ENCODE measurements around the gene GPR132. TPM values are rescaled to one million over a fixed set of nuclear protein-coding genes. Genes with fewer than 3 reads are reported as not detected.

GPR132 gene
- total RNA-seq, 1 donor from 2014 or later, result 27.1 TPM

DNA sequence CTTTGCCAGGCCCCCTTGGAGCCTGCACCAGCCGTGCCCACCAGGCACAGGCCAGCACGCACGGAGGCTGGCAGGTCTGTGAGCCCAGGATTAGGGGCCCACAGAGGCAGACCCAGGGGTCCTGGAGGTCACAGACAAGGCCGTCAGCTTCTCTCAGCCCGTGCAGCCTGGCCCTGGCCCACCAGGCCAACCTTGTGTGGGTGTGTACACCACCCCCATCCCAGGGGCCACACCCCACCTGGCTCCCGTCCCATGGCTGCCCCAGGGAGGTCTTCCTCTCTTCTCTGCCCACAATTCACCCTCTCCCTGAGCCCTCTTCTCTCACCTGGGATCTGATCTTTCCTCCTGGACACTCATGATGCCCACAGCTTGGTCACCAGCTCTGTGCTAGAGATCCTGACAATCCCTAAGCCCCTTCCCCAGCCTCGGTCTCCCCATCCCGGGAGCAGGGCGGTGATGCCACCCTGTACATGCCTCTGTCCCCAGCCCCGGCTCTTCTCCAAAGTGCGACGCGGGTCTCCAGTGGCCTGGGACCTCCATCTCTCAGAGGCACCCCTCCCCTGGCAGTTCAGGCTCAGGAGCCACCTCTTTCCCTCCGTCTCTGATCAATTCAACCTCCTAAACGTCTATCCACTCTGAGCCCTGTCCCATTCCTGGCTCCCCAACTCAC is 31.1 kb upstream of the GPR132 start:
- H3K4me1 Mint-ChIP-seq (ENCODE audit: low read depth), result peaks cover 7% of the 10 kb centered on the region
- intact Hi-C loops (cut with micrococcal nuclease), result no loop called here
- peaks cover 5% of the 10 kb centered on the region for H3K27me3 Mint-ChIP-seq (ENCODE audit: low read depth)
- no peak overlapping the region for H3K4me3 Mint-ChIP-seq (ENCODE audit: low read depth)
- H3K27ac Mint-ChIP-seq, result peak overlapping the region; percentile 31
- H3K36me3 Mint-ChIP-seq (ENCODE audit: low read depth), result no peaks in the 10 kb centered on the region
- no peak for DNase-seq (ENCODE audit: low spot score)
- H3K9me3 Mint-ChIP-seq, result no peaks in the 10 kb centered on the region

DNA sequence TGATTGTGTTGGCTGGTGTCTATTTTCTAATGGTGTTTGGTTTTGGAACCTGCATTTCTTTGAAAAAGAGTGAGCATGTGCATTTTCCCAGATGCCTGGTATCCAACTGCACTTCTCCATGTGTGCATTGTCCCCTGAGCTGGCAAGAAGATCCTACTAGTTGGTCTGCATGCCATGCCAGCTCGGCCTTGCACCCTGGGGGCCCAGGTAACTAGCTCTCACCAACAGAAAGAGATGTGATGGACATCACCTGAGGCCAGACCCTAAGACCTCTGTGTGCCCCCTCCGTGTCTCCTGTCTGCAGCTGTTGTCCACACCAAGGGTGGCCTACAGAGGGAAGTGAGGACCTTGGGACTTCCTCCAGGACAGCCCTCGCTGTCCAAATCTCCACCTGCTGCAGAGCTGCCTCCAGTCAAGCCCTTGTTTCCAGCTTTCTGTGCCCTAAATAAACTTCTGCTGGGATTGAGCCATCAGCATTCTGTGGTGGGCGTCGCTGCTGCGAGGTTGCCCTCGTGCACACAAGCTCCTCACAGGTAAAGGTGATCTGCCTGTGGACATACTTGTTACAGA is 30.1 kb upstream of the GPR132 start:
- intact Hi-C loops (cut with micrococcal nuclease), result no loop called here
- Mint-ChIP-seq H3K27ac (no peak overlapping the region), H3K36me3 (ENCODE audit: low read depth) (no peaks in the 10 kb centered on the region), H3K4me3 (ENCODE audit: low read depth) (peak overlapping the region; percentile 71), H3K9me3 (no peaks in the 10 kb centered on the region), H3K27me3 (ENCODE audit: low read depth) (peaks cover 5% of the 10 kb centered on the region), H3K4me1 (ENCODE audit: low read depth) (peaks cover 10% of the 10 kb centered on the region)
- DNase-seq (ENCODE audit: low spot score), result no peak

DNA sequence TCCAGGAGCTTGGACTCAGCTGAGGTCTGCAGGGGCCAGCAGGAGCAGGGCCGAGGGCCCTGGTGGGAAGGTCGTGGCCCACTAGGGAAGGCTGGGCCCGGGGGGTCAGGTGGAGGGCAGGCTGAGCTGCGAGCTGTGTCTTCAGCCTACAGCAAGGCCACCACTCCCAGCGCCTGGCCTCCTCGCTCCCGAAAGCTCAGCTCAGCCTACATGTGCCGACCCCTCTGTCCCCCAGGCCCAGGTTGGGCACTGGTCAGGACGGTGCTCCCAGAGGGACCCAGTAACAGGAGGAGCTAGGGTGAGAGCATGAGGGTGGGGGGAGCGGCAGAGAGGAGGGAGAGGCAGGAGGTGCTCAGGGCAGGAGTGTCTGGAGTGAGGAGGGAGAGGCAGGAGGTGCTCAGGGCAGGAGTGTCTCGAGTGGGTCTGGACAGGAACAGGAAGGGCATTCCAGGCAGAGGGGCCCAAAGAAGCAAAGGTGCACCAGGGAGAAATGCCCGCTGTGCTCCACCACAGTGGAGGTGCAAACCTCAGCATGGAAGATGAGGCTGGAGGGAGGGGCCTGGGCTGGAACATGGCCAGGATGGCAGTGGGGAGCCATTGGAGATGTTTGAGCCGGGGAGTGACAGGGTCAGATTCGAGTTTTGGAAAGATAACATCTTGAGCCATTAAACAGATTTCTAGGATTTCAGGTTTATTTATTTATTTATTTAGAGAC is 29.1 kb upstream of the GPR132 start:
- Mint-ChIP-seq H3K36me3 (ENCODE audit: low read depth) (no peaks in the 10 kb centered on the region), H3K9me3 (no peaks in the 10 kb centered on the region), H3K4me1 (ENCODE audit: low read depth) (peaks cover 10% of the 10 kb centered on the region), H3K27ac (no peak overlapping the region), H3K27me3 (ENCODE audit: low read depth) (peaks cover 5% of the 10 kb centered on the region), H3K4me3 (ENCODE audit: low read depth) (peak overlapping the region; percentile 71)
- no peak for DNase-seq (ENCODE audit: low spot score)
- intact Hi-C loops (cut with micrococcal nuclease), result loop anchor here (5.0 kb wide), 2 partner anchors 47 to 73 kb away; partner anchors contain the start of gene JAG2

DNA sequence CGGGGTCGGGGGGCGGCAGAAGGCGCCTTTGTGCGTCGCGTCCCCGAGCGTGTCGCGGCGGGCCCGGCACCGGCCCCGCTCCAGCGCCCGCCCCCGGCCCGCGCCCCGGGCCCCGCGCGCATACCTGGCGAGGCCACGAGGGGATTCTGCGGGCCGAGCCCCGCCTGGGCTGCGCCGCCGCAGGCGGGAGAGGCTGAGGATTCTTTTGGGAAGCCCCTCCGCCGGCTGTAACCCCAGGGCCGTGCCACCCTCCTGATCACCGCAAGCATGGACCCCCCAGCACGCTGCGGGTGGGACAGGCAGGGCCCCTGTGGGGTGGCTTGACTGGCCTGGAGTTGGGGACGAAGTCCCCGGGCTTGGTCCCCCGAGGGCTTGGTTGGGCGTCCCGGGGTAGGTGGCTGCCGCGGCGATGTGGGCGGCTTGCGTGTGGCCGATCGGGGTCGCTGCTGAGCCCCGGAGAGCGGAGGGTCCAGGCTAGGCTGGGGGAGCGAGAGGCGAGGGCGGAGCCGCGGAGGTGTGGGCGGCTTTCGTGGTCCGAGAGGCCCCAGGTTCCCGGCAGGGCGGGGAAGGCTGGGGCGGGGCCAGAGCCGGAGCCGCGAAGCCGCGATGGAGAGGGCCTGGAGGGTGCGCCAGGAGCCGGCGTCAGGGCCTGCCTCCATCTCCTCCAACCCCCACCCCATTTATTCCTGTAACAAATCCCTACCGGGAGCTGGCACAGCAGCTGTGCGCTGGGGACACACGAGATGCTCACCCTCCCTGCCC is 28.4 kb upstream of the GPR132 start:
- Mint-ChIP-seq H3K9me3 (no peaks in the 10 kb centered on the region), H3K36me3 (ENCODE audit: low read depth) (no peaks in the 10 kb centered on the region), H3K4me3 (ENCODE audit: low read depth) (peak overlapping the region; percentile 71), H3K27me3 (ENCODE audit: low read depth) (peaks cover 6% of the 10 kb centered on the region), H3K4me1 (ENCODE audit: low read depth) (peaks cover 10% of the 10 kb centered on the region), H3K27ac (no peak overlapping the region)
- peak; percentile 57 for DNase-seq (ENCODE audit: low spot score)
- intact Hi-C loops (cut with micrococcal nuclease), result loop anchor here (5.0 kb wide), 2 partner anchors 46 to 74 kb away; partner anchors contain the start of gene JAG2

DNA sequence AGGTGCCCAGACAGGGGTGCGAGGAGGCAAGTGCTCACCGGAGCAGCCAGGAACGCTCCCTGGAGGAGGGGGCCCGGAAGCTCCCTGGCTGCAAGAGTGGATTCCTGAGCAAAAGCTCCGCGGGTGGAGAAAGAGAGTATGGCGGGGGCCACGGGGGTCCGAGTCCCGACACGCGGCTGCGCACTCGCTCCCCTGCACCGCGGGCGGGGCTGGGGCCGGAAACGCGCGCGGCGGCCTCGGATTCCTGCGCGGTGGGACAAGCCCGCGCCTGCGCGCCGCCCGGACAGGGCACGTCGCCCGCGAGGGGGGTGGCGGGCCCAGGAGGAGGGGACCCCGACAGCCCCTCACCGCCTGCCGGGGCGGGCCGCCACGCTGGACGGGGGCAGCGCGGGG is 27.8 kb upstream of the GPR132 start:
- no peaks in the 10 kb centered on the region for H3K9me3 Mint-ChIP-seq
- peaks cover 10% of the 10 kb centered on the region for H3K4me1 Mint-ChIP-seq (ENCODE audit: low read depth)
- intact Hi-C loops (cut with micrococcal nuclease), result loop anchor here (5.0 kb wide), 2 partner anchors 46 to 74 kb away; partner anchors contain the start of gene JAG2
- peak overlapping the region; percentile 72 for H3K27ac Mint-ChIP-seq
- peak; percentile 64 for DNase-seq (ENCODE audit: low spot score)
- H3K4me3 Mint-ChIP-seq (ENCODE audit: low read depth), result peak overlapping the region; percentile 84
- peaks cover 8% of the 10 kb centered on the region for H3K27me3 Mint-ChIP-seq (ENCODE audit: low read depth)
- no peaks in the 10 kb centered on the region for H3K36me3 Mint-ChIP-seq (ENCODE audit: low read depth)

DNA sequence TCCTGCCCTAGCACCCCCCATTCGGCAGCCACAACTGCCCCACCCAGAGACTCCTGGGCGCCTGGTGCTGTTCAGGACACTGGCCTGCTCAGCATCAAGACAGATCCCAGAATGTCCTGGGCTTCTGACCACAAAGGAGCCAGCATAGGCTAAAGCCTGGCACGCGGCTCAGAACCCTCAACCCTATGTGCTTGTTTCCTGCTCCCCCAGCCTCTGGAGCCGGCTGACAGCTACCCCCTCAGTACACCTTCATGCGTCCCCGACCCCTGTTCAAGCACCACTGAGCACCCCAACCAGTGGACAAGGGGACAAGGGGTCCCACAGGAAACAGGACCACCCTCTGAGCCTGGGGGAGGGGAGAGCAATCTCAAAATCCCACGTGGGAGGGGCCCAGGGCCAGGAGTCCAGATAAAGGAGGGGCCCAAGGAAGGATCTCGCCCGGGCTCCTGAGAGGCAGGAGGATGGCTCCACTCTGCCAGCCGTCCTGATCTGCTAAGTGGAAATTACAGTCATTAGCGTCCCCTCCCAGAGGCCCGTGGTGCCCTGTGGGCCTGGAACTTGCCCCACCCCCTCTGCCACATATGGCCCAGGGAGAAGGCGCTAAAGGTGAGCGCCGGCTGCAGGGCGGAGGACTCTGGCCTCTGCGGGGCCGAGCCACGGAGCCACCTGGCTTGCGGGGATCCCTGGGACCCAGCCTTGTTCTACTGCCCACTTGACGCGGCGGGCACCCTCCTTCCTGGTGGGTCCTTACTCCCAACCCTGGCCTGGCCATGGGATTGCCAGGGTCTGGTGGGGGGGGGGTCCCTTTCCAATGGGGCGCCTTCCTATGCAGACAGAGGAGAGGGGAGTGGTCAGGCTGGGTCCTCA is 27.2 kb upstream of the GPR132 start:
- Mint-ChIP-seq H3K4me3 (ENCODE audit: low read depth) (peak overlapping the region; percentile 84), H3K9me3 (no peaks in the 10 kb centered on the region), H3K27ac (peak overlapping the region; percentile 72), H3K4me1 (ENCODE audit: low read depth) (peaks cover 10% of the 10 kb centered on the region), H3K27me3 (ENCODE audit: low read depth) (peaks cover 8% of the 10 kb centered on the region), H3K36me3 (ENCODE audit: low read depth) (no peaks in the 10 kb centered on the region)
- no peak for DNase-seq (ENCODE audit: low spot score)
- intact Hi-C loops (cut with micrococcal nuclease), result loop anchor here (5.0 kb wide), 2 partner anchors 45 to 75 kb away; partner anchors contain the start of gene JAG2

DNA sequence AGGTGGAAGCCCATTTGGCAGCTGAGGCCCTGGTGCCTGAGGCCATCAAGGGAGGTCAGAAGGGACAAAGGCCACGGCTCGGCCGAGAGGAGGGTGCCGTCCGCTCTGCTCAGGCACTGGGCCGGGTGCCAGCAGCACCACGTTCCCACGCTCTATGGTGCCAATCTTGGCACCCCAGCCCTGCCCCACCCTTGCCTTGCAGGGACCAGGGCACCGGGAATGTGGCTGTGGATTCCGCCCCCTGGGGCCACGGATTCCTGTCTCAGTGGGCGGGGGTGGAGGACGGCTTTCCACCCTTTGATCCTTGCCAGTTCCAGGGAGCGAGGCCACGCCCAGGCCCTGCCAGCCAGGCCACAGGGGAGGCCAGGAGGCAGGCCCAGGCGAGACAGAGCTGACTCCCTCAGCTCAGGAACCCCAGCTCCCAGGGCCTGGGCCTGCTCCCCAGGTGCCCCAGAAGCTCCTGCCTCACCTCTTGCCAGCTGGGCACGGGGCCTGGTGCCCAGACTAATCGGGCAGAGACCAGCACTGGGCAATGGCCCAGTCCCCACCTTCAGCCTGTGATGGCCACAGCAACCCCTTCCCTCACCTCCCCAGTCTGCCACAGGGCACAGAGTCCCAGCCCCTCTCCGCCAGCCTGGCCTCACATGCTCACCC is 26.4 kb upstream of the GPR132 start:
- no peaks in the 10 kb centered on the region for H3K9me3 Mint-ChIP-seq
- H3K27ac Mint-ChIP-seq, result no peak overlapping the region
- H3K36me3 Mint-ChIP-seq (ENCODE audit: low read depth), result no peaks in the 10 kb centered on the region
- intact Hi-C loops (cut with micrococcal nuclease), result loop anchor here (5.0 kb wide), 2 partner anchors 44 to 76 kb away; partner anchors contain the start of gene JAG2
- H3K4me1 Mint-ChIP-seq (ENCODE audit: low read depth), result peaks cover 10% of the 10 kb centered on the region
- H3K27me3 Mint-ChIP-seq (ENCODE audit: low read depth), result peaks cover 8% of the 10 kb centered on the region
- peak overlapping the region; percentile 3 for H3K4me3 Mint-ChIP-seq (ENCODE audit: low read depth)
- DNase-seq (ENCODE audit: low spot score), result no peak

DNA sequence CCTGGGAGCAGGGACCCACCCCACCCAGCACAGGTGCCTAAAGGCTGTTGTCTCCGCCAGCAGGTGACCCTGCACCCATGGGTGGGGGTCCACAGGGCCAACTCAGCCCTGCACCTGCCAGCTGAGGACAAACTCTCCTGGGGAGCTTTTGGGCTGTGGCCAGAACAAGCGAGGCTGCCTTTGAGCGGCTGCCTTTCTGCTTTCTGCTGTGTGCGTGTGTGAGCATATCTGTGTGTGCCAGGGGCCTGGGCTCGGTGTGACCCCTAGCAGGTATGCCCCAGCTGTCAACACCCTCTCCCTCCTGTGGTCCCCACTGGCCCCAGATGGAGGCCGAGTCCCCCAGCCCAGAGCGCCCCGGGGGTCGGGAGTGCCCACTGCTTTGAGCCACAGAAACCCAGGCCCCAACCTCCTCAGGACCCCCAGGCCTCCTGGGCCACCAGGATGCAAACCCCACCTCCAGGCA is 25.9 kb upstream of the GPR132 start:
- no peak overlapping the region for H3K27ac Mint-ChIP-seq
- DNase-seq (ENCODE audit: low spot score), result no peak
- H3K4me1 Mint-ChIP-seq (ENCODE audit: low read depth), result peaks cover 10% of the 10 kb centered on the region
- intact Hi-C loops (cut with micrococcal nuclease), result loop anchor here (5.0 kb wide), 2 partner anchors 44 to 76 kb away; partner anchors contain the start of gene JAG2
- no peaks in the 10 kb centered on the region for H3K9me3 Mint-ChIP-seq
- H3K27me3 Mint-ChIP-seq (ENCODE audit: low read depth), result peaks cover 7% of the 10 kb centered on the region
- H3K36me3 Mint-ChIP-seq (ENCODE audit: low read depth), result no peaks in the 10 kb centered on the region
- no peak overlapping the region for H3K4me3 Mint-ChIP-seq (ENCODE audit: low read depth)

DNA sequence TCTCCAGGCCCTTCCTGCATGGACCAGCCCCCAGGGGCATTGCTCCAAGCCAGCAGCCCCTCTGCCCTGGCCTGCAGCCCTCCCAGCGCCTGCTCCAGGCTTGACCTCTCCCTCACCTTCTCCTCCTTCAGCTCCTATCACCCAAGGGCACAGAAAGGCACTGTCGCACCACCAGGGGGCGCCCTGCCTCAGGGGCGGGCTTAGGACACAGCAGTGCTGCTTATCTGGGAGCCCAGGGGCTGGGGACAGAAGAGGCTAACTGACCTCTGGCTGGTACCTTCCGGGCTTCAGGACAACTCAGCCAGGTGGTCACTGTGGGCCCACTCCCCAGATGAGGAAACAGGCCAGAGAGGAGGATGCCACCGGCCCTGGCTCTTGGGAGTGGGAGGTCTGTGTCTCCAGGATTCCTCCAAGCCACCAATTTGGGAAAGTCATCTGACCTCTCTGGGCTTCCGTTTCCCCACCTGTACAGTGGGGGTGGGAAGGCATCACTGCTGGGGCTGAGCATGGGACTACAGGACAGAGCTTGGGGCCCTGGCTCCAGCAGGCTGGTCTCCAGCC is 25.3 kb upstream of the GPR132 start:
- H3K9me3 Mint-ChIP-seq, result no peaks in the 10 kb centered on the region
- H3K36me3 Mint-ChIP-seq (ENCODE audit: low read depth), result no peaks in the 10 kb centered on the region
- peak; percentile 78 for DNase-seq (ENCODE audit: low spot score)
- H3K27ac Mint-ChIP-seq, result peak overlapping the region; percentile 55
- H3K4me1 Mint-ChIP-seq (ENCODE audit: low read depth), result peaks cover 10% of the 10 kb centered on the region
- peak overlapping the region; percentile 13 for H3K4me3 Mint-ChIP-seq (ENCODE audit: low read depth)
- H3K27me3 Mint-ChIP-seq (ENCODE audit: low read depth), result peaks cover 7% of the 10 kb centered on the region
- intact Hi-C loops (cut with micrococcal nuclease), result loop anchor here (1.0 to 5.0 kb wide), 3 partner anchors 43 to 262 kb away; partner anchors contain the start of gene JAG2

DNA sequence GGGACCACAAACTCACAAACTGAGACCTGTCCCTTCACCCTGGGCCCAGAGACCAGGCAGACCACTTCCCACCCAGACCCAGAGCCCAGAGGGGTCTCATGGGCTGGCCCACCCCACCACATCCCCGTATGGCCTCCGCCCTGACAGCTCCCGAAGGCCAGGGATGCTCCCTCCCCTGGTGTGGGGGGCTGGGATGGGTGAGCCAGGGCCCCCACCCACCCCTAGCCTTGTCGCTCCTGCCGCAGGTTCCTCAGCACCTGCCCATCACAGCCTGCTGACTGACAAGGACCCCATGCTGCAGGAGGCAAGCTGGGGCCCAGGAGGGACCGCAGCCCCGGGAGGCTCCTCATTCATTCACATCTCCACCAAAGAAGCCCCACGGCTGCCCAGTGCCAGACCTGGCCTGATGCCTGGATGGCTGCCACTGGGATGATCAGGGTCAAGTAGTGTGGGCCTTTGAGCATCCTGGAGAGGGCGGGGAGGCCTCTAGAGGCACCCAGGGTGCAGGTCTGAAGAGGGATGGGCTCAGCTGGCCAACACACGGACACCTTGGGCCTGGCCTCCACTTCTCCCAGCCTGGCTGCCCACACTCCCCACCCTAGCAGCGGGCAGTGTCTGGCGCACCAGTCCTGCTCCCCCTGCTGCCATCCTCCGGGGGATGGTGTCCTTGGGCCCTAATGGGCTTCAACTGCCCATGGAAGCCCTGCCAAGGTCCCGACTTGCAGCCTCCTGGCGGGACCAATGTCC is 24.7 kb upstream of the GPR132 start:
- H3K27me3 Mint-ChIP-seq (ENCODE audit: low read depth), result peaks cover 7% of the 10 kb centered on the region
- no peak overlapping the region for H3K27ac Mint-ChIP-seq
- H3K4me1 Mint-ChIP-seq (ENCODE audit: low read depth), result peaks cover 10% of the 10 kb centered on the region
- no peak overlapping the region for H3K4me3 Mint-ChIP-seq (ENCODE audit: low read depth)
- no peaks in the 10 kb centered on the region for H3K9me3 Mint-ChIP-seq
- H3K36me3 Mint-ChIP-seq (ENCODE audit: low read depth), result no peaks in the 10 kb centered on the region
- DNase-seq (ENCODE audit: low spot score), result no peak
- intact Hi-C loops (cut with micrococcal nuclease), result loop anchor here (1.0 to 5.0 kb wide), 3 partner anchors 43 to 262 kb away; partner anchors contain the start of gene JAG2

All from activated T-helper 2 cell treated with anti-CD3 and anti-CD28 coated beads, Interferon-gamma antibody, Interleukin-2, Interleukin-4, amounts not matched to agents 10 μg/mL and 5 μg/mL and 100 μg/mL, durations not matched to agents 14 hours and 24 hours and 36 hours (primary cell).